ENCODE measurements around the gene TNK1.
"Not testable (repeated sequence)": the region's sequence is repeated elsewhere in the genome, so short reads cannot be mapped to it uniquely, and the experiment has no call there.

Gene TNK1

GRCh38 chr17:7355573-7355972, 25.3 kb upstream of the TNK1 start:
- no peak for DNase-seq

GRCh38 chr17:7356072-7356549, 24.8 kb upstream of the TNK1 start:
- peak; percentile 77 for DNase-seq

- DNase-seq: no peak
Observed at GRCh38 chr17:7356756-7357155, 24.1 kb upstream of the TNK1 start.

GRCh38 chr17:7357381-7357780, 23.5 kb upstream of the TNK1 start:
- no peak for DNase-seq

- DNase-seq: no peak
Observed at GRCh38 chr17:7361906-7362305, 19.0 kb upstream of the TNK1 start.

DNA sequence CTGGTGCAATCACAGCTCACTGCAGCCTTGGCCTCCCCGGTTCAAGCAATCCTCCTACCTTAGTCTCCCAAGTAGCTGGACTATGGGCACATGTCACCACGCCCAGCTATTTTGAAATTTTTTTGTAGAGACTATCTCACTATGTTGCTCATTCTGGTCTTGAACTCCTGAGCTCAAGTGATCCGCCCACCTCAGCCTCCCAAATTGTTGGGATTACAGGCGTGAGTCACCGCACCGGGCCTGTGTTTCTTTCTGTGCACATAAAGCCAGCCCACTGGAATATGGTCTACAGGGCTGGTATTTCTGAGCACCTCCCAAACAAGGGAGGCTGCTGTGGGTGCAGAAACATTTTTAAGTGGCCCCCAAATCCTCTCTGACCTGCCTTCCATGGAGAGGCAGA, 17.6 kb upstream of the TNK1 start:
- DNase-seq: no peak

DNA sequence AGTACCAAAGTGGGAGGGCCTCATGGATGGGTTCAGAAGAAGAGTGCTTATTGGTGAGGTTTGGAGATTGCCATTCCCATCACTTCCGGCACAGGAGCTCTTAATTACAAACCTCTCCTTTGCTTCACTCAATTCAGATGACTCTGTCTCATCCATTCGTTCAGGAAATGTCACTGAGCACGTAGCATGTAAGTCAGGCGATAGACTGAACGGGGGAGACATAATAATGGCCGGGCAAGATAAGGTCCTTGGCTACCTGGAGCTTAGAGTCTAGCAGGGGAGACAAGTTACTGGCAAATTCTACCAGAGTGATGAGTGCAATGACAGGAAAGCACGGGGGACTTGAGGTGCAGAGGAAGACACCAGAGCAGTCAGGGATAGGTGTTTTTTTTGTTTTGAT, 14.9 kb upstream of the TNK1 start:
- DNase-seq: not testable (repeated sequence)

DNA sequence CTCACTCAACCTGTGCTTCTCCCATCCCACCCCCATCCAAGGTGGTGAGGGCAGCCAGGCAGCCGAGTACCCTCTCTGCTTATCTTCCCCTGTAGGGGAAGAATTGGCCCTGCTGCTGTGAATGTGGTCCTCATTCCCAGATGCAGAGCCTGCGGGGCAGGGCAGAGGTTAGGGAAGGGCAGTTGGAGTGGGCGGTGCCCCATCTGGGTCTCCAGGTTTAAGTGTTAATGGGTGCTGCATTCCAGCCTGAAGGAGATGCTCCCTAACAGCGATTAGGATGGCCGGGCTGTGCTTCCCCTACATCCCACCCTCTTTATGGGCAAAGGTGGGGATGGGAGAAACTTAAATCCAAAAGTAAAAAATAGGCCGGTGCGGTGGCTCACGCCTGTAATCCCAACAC, 13.8 kb upstream of the TNK1 start:
- no peak for DNase-seq

DNA sequence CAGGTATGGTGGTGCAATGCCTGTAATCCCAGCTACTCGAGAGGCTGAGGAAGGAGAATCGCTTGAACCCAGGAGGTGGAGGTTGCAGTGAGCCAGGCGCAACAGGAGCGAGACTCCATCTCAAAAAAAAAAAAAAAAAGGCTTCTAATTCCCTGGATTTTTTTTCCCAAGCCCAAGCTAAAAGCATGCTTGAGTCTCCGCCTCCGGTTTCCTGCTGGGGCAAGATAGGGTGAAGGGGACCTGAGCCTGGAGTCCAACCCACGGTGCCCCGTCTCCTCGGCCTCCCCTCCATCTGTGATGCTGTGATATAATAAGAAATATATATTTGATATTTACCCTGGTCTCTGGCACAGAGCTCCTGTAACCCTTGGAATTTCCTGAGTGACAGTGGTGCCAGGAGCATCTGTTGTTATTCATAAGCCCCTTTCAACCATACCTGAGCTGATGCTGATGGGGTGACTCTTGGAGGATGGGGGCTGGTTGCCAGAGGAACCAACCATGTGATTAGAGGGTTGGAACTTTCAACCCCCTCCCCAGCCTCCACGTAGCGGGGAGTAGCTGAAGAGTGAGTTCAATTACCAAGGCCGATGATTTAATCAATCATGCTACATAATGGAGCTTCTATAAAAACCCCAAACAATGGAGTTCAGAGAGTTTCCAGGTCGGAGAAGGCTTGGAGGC, 12.8 kb upstream of the TNK1 start:
- no peak for DNase-seq

DNA sequence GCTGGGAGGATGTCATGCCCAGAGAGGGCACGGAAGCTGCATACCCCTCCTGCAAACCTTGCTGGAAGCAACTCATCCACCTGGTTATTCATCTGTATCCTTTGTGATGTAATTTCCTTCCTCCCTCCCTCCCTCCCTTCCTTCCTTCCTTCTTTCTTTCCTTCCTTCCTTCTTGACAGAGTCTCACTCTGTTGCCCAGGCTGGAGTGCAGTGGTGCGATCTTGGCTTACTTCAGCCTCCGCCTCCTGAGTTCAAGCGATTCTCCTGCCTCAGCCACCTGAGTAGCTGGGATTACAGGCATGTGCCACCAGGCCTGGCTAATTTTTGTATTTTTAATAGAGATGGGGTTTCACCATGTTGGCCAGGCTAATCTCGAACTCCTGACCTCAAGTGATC, 12.3 kb upstream of the TNK1 start:
- DNase-seq: not testable (repeated sequence)

DNA sequence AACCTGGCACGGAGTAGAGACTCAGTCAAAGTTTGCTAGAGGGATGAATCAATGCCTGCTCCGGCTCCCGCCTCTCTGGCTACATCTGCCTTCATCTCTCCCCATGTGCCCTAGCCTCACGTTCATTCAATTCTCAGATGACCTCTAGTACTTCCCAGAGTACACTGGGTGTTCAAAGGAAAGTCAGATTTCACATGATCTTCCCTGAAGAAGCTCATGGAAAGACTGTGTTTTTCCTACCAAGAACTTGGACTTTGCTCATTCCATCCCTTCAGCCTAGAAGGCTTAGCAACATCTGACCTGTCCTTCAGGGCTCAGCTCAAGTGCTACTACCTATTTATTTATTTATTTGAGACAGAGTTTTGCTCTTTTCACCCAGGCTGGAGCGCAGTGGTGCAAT, 11.1 kb upstream of the TNK1 start:
- no peak for DNase-seq

DNA sequence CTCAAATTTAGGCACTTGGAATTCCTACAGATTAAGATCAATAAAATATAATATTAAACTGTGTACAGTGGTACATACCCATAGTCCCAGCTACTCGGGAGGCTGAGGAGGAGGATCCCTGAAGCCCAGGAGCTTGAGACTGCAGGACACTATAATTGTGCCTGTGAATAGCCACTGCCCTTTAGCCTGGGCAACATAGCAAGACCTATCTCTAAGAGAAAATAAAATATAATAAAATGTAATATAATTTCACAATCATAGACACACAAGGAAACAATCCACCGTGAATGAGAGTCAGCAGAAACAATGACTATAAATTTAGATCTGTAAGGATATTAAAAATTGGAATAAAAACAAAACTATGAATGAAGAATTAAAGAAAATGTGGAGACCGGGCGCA, 10.0 kb upstream of the TNK1 start:
- DNase-seq: no peak

- no peak for DNase-seq
Observed at GRCh38 chr17:7374353-7374752, 6.5 kb upstream of the TNK1 start.

GRCh38 chr17:7379134-7379533, 1.8 kb upstream of the TNK1 start:
- no peak for DNase-seq

DNA sequence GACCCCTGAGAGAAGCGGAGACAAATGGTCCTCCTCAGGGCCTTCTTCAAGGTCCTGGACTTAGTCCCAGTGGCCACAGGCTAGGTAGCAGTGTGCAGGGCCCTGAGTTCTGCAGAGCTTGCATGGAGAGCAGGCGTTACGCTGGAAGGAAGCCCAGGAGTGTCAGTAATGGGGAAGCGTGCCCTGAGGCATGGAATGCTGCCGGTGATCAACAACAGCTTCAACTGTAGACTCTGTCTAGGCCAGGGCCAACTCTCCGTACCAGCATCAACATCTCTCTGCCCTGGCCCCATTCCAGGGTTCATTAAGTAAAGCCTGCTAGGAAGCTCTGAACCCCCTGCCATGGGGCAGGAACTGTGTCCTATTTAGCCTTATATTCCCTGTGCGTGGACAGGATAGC, 568 bp upstream of the TNK1 start:
- no peak for DNase-seq

GRCh38 chr17:7382901-7383300, 2.0 kb downstream of the TNK1 start:
- no peak for DNase-seq

DNA sequence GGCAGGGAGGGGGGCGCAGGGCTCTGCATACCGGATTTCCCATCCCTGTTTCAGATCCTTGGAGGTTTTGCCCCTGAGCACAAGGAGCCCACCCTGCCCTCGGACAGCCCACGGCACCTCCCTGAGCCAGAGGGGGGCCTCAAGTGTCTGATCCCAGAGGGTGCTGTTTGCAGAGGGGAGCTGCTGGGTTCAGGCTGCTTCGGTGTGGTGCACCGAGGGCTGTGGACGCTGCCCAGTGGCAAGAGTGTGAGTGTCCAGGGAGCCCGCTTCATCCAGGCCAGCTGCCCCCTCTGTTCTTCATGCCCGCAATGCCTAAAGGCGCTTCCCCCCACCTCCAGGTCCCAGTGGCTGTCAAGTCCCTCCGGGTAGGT, 2.5 kb downstream of the TNK1 start:
- no peak for DNase-seq

DNA sequence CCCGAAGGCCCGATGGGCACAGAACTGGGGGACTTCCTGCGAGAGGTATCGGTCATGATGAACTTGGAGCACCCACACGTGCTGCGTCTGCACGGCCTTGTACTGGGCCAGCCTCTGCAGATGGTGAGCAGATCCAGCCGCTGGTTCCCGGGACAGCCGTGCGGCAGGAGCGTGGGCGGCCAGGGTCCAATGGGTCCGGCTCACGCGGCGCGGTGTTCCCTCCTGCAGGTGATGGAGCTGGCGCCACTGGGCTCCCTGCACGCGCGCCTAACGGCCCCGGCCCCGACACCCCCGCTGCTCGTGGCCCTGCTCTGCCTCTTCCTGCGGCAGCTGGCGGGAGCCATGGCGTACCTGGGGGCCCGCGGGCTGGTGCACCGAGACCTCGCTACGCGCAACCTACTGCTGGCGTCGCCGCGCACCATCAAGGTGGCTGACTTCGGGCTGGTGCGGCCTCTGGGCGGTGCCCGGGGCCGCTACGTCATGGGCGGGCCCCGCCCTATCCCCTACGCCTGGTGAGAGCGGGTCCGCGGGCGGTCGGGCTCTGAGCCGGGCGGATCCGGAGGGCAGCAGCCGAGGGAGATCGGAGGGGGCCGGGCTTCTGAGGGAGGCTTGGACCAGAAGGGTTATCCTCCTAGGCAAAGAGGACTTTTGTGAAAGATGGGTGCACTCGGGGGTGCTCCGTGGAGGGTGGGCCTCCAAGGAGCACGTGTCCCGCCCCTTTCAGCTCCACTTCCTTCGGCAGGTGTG, 3.0 kb downstream of the TNK1 start:
- DNase-seq: peak; percentile 69

GRCh38 chr17:7384489-7385081, 3.7 kb downstream of the TNK1 start:
- DNase-seq: no peak

DNA sequence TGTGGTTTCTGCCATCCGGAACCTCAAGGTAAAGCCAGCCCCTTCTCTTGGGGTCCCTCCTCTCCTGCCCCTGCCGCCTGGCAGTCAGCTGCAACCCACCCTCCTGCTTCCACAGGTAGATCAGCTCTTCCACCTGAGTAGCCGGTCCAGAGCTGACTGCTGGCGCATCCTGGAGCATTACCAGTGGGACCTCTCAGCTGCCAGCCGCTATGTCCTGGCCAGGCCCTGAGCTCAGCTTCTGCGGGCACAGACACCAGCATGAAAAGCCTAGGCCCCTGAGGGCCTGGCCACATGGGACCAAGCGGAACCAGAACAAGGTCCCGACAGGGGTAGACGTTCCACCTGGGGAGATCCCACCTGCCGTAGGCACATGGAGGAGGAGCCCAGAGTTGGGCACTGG, 8.0 kb downstream of the TNK1 start:
- DNase-seq: no peak

DNA sequence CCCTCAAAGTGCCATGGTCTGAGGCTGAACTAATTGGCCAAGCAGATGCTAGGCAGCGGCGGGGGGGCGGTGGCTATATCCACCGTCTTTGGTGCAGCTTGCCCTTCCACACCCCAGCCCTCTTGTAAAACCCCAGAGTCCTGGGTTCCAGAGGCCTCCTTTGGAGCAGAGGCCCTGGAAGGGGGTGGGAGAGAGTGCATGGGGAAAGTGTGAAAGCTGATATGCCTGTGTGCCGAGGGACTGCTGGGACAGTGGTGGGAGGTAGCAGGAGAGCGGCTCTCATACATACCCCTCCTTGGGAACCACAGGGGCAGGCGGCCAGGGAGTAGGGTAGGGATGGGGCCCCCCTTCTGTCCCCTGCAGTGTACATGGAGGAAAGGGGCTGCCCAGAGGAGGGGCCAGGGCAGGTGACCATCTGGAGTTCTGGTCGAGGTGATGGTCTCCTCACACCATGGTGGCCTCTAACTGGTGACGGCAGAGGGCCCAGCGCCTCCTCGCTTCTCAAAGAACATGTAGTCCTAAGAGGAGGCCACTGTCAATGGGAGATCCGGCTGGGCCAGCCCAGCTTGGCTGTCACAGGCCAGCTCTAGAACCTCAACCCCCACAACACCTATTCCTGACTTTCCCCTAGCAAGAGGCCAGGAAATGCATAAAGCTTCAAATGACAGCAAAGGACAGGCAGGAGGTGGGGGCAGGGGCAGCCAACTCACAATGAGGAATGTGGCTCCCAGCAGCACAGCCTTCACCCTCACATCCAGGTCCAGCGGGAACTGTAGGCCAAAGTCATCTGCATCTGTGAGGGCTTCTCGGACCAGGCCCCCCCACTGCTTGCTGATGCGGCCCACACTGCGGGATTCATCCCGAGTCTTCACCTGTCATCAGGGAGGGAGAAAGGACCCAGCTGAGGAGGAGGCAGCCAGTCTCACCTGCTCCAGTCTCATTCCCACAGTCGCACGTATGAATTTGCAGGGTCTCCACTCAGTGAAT, 9.3 kb downstream of the TNK1 start:
- no peak for DNase-seq

DNA sequence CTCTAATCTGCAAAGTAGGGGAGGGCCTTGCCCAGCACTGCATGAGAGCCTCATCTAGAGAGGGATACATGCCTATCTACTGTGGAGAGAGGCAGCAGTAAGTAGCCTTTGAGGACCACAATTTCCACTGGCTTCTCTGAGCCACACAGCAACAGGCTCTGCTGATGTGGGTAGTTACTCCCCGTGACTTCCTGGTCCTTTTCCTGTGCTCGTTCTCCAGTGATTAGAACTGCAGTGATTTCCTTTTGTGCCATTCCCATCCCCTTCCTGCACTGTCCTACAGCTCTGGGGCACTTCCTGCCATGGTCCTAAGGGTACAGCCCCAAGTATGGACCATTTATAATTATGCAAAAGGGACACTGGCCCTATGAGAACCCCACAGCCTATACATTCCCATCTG, 10.4 kb downstream of the TNK1 start:
- no peak for DNase-seq

Measured in activated CD4-positive, alpha-beta T cell treated with anti-CD3 and anti-CD28 coated beads for 1 hour (primary cell).